HAP-1 (cell line): ENCODE data around the gene TBL2.

Experiments used
- DNase-seq, 2 experiments: peaks; one replicate each; pipeline ENCODE4 v3.0.0-alpha.2; 2016 to 2020; ENCODE audit warnings: low spot score in 2 of 2
- H3K27me3 ChIP-seq: fragments of 250-450 bp; sonication (Bioruptor Pico); 2 replicates; pipeline ENCODE4 v1.5.1; 2020; ENCODE audit warnings: low read depth, mild to moderate bottlenecking, moderate library complexity
- H3K36me3 ChIP-seq: fragments of 250-450 bp; sonication (Bioruptor Pico); replicated peaks from 2 replicates; pipeline ENCODE4 v1.5.1; 2020; ENCODE audit warnings: mild to moderate bottlenecking
- H3K4me1 ChIP-seq: fragments of 250-450 bp; sonication (Bioruptor Pico); 2 replicates; pipeline ENCODE4 v1.5.1; 2020; ENCODE audit warnings: mild to moderate bottlenecking
- H3K4me3 ChIP-seq: fragments of 250-450 bp; sonication (Bioruptor Pico); 2 replicates; pipeline ENCODE4 v1.5.1; 2020; ENCODE audit warnings: mild to moderate bottlenecking, moderate library complexity
- H3K9me3 ChIP-seq: fragments of 250-450 bp; sonication (Bioruptor Pico); 2 replicates; pipeline ENCODE4 v1.5.1; 2020; ENCODE audit warnings: mild to moderate bottlenecking, moderate library complexity
- in situ Hi-C: fragments of 300-500 bp; cut with MboI; formaldehyde crosslinking; loops from 3 replicates; pipeline ENCODE4 v1.14.3; 2020; ENCODE audit warnings: low sequenced_read_pairs, inconsistent platforms, mixed read lengths

The TBL2 gene

DNA sequence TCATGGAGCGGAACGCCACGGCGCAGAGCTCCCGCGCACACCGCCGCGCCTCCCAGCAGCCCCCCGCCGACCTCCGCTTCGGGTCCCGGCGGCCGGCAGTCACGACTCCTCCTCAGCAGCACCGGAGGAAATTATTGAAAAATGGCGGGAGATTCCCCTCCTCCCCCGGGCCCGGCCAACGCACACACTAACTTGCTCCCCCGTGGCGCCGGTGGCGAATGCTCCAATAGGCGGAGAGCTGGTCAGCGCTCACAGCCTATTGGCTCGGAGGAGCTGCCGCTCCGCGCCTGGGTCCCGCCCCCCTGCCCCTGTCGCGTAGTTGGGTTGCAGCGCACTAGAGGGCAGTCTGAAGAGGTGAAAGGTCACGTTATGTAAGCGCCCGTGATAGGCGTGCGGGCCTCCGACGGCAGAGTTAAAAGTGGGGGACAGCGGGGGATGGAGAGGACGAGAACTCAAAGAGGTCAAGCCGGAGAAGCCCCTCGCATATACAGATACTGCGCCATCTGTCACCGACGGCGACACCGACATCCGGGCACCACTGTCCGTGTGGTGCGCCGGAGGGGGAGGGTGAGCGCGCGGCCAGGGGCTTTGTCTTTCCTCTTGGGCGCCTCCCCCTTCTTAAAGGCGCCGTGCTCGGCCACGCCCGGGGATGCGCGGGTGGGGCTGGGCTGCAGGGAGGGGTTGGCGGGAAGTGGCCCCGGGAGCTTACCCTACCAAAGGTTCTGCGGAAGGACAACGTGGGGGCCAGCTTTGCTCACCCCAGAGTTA lies 56.1 kb downstream of the TBL2 start, which contains the start of gene BAZ1B:
BAZ1B (minus strand) TSS at position 189 of the 768 bp plus-strand sequence. CDS start 360 bp downstream, outside the sequence.
- peak; percentile 95 to 98 for DNase-seq
- H3K27me3 ChIP-seq: no peaks in the 10 kb centered on the region
- H3K9me3 ChIP-seq: no peaks in the 10 kb centered on the region
- in situ Hi-C loops: no loop called here
- H3K4me1 ChIP-seq: peaks cover 21% of the 10 kb centered on the region
- peak within 1 kb of the TSS; percentile 55 for H3K4me3 ChIP-seq
- peaks cover 28% of the 10 kb centered on the region for H3K36me3 ChIP-seq

- no peaks in the 10 kb centered on the region for H3K27me3 ChIP-seq
- in situ Hi-C loops: no loop called here
- peak overlapping the region; percentile 55 for H3K4me3 ChIP-seq
- peaks cover 21% of the 10 kb centered on the region for H3K4me1 ChIP-seq
- no peaks in the 10 kb centered on the region for H3K9me3 ChIP-seq
- peaks cover 30% of the 10 kb centered on the region for H3K36me3 ChIP-seq
- peak in 1 of 2 experiments; percentile 77 for DNase-seq
Measured at GRCh38 chr7:73521636-73522104, 56.7 kb downstream of the TBL2 start.

DNA sequence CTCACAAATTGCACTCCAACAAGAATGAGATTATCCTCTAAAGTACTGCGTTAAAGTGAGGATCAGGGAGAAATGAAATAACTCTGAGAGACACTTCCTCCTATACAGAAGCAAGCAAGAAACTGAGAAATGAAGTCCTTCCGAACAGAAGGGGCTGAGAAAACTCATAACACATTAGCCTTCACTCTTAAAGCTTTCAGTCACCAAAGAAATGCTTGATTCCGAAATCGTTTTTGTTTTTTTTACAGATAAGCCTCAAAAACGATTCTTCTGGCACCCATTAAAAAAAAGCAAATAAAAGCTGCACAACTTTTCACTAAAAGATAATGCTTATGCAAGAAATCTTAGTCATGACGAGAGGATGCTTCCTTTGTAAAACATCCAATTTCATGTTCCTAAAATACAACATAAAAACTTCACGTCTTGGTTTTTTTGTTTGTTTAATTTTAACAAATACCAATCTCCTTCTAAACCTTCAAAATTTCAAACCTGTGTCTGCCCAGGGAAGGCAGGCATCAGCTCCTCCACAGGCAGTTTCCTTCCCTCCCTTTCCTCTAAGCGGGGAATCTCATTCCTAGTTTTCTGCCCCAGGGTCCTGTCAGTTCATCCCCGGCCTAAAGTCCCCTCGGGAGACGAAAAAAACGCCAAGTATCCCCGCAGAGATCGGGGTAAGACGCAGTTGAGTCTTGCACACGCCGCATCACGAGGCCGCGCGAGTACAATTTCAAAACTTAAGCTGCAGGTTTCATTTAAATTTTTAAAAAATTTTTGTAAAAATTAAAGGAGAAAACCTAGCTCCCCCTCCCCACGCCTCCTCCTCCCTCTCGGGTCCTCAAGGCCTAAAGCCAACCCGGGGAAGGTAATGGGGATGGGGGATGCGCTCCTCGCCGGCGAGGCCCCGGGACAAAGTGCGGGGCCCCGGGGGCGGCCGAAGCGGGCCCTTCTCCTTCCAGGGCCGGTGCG lies 57.4 kb downstream of the TBL2 start:
- peaks cover 21% of the 10 kb centered on the region for H3K4me1 ChIP-seq
- H3K27me3 ChIP-seq: no peaks in the 10 kb centered on the region
- peaks cover 36% of the 10 kb centered on the region for H3K36me3 ChIP-seq
- peak overlapping the region; percentile 55 for H3K4me3 ChIP-seq
- in situ Hi-C loops: no loop called here
- peak; percentile 34 to 47 for DNase-seq
- no peaks in the 10 kb centered on the region for H3K9me3 ChIP-seq

GRCh38 chr7:73519867-73520672 lies 58.3 kb downstream of the TBL2 start:
- DNase-seq: peak in 1 of 2 experiments; percentile 37
- Histone ChIP-seq H3K9me3 (no peaks in the 10 kb centered on the region), H3K36me3 (peaks cover 45% of the 10 kb centered on the region), H3K4me1 (peaks cover 21% of the 10 kb centered on the region), H3K4me3 (peak overlapping the region; percentile 55), H3K27me3 (no peaks in the 10 kb centered on the region)
- in situ Hi-C loops: no loop called here

GRCh38 chr7:73518470-73518869 lies 59.9 kb downstream of the TBL2 start:
- Histone ChIP-seq H3K36me3 (peaks cover 61% of the 10 kb centered on the region), H3K4me3 (peak overlapping the region; percentile 55), H3K9me3 (no peaks in the 10 kb centered on the region), H3K27me3 (no peaks in the 10 kb centered on the region), H3K4me1 (peaks cover 21% of the 10 kb centered on the region)
- in situ Hi-C loops: no loop called here
- DNase-seq: no peak
